WERI-Rb-1 (cell line): ENCODE data around the gene NAGS.

ENCODE experiments used
- DNase-seq: peaks from one replicate; pipeline ENCODE4 v3.0.0-alpha.2; 2020
- H3K27ac ChIP-seq: fragments of 250-450 bp; sonication (Bioruptor Pico); 2 replicates; pipeline ENCODE4 v1.5.1; 2020; ENCODE audit warnings: mild to moderate bottlenecking, moderate library complexity
- H3K27me3 ChIP-seq: fragments of 250-450 bp; sonication (Bioruptor Pico); 2 replicates; pipeline ENCODE4 v1.5.1; 2021; ENCODE audit warnings: mild to moderate bottlenecking, low read depth, moderate library complexity; ENCODE audit not compliant: insufficient read depth, severe bottlenecking
- H3K36me3 ChIP-seq: fragments of 250-450 bp; sonication (Bioruptor Pico); 2 replicates; pipeline ENCODE4 v1.5.1; 2020; ENCODE audit warnings: mild to moderate bottlenecking, moderate library complexity
- H3K4me3 ChIP-seq: 2 replicates; pipeline ENCODE4 v1.5.1; 2011; ENCODE audit warnings: low read depth, mild to moderate bottlenecking, control low read depth, low read length
- H3K9me3 ChIP-seq: fragments of 250-450 bp; sonication (Bioruptor Pico); 2 replicates; pipeline ENCODE4 v1.5.1; 2021; ENCODE audit warnings: mild to moderate bottlenecking, moderate library complexity; ENCODE audit not compliant: severe bottlenecking
- TF ChIP-seq, protein P1 (sequence below): IDR thresholded peaks from 2 replicates; pipeline ENCODE4 v1.5.1; 2011; ENCODE audit warnings: low read depth, mild to moderate bottlenecking, control low read depth, inconsistent platforms, low read length

The NAGS gene

DNA sequence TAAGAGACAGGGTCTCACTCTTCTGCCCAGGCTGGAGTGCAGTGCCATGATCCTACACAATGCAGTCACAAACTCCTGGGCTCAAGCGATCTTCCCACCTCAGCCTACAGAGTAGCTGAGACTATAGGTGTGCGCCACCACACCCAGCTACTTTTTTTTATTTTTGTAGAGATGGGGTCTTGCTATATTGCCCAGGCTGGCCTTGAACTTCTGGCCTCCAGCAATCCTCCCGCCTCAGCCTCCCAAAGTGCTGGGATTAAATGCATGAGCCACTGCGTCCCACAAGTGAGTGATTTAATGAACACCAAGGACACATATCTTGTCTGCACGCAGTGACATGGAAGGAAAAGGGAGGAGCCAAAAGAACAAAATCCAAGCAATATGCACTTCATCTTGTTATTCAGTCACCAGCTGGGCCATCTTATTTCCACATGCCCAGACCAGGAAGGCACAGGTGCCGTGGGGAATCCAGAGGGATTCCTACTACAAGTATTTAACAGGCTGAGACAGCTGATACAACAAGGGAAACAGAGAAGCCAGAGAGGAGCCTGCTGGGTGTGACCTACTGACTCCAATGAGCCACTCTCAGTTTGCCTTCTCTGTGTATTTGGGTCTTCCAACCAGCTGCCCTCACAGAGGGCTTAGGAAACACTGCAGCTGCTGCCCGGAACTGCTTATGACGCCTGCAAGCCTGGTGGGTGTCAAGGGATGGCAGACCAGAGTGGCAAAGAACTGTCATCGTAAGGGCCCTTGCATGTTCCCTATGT is 45.1 kb downstream of the NAGS start:
- Histone ChIP-seq H3K4me3 (no peak overlapping the region), H3K27ac (no peak overlapping the region), H3K36me3 (peaks cover 93% of the 10 kb centered on the region), H3K9me3 (no peaks in the 10 kb centered on the region), H3K27me3 (no peaks in the 10 kb centered on the region)
- TF ChIP-seq, protein P1, sequence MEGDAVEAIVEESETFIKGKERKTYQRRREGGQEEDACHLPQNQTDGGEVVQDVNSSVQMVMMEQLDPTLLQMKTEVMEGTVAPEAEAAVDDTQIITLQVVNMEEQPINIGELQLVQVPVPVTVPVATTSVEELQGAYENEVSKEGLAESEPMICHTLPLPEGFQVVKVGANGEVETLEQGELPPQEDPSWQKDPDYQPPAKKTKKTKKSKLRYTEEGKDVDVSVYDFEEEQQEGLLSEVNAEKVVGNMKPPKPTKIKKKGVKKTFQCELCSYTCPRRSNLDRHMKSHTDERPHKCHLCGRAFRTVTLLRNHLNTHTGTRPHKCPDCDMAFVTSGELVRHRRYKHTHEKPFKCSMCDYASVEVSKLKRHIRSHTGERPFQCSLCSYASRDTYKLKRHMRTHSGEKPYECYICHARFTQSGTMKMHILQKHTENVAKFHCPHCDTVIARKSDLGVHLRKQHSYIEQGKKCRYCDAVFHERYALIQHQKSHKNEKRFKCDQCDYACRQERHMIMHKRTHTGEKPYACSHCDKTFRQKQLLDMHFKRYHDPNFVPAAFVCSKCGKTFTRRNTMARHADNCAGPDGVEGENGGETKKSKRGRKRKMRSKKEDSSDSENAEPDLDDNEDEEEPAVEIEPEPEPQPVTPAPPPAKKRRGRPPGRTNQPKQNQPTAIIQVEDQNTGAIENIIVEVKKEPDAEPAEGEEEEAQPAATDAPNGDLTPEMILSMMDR: no peak
- no peak for DNase-seq

- TF ChIP-seq, protein P1: no peak
- DNase-seq: no peak
- Histone ChIP-seq H3K36me3 (peaks cover 97% of the 10 kb centered on the region), H3K27me3 (no peaks in the 10 kb centered on the region), H3K27ac (peak overlapping the region; percentile 12; the same call in 1 of the 2 replicates), H3K9me3 (no peaks in the 10 kb centered on the region), H3K4me3 (no peak overlapping the region)
These were observed 48.9 kb downstream of the NAGS start for GRCh38 chr17:44053125-44053872.
